Measurements from ENCODE around the gene TRMT11.

The TRMT11 gene

DNA sequence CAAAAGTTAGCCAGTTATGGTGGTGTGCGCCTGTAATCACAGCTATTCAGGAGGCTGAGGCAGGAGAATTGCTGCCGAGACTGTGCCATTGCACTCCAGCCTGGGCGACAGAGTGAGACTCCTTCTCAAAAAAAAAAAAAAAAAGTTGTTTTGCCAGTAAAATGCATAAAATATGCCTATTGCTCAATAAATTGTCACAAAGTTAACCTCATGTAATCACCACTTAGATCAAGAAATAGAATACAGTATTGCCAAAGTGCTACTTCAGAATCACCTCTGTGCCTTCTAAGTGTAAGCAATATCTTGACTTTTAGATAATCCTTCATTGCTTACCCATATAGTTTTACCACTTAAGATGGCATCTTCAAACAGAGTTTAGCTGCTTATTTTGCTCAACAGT lies 80.7 kb downstream of the TRMT11 start:
- TF ChIP-seq, protein P1, sequence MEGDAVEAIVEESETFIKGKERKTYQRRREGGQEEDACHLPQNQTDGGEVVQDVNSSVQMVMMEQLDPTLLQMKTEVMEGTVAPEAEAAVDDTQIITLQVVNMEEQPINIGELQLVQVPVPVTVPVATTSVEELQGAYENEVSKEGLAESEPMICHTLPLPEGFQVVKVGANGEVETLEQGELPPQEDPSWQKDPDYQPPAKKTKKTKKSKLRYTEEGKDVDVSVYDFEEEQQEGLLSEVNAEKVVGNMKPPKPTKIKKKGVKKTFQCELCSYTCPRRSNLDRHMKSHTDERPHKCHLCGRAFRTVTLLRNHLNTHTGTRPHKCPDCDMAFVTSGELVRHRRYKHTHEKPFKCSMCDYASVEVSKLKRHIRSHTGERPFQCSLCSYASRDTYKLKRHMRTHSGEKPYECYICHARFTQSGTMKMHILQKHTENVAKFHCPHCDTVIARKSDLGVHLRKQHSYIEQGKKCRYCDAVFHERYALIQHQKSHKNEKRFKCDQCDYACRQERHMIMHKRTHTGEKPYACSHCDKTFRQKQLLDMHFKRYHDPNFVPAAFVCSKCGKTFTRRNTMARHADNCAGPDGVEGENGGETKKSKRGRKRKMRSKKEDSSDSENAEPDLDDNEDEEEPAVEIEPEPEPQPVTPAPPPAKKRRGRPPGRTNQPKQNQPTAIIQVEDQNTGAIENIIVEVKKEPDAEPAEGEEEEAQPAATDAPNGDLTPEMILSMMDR (IDR thresholded peaks at IDR 0.05; ENCODE audit: low read depth, low read length): no peak
- no peak for DNase-seq
- Histone ChIP-seq H3K4me3 (ENCODE audit: low read depth, low read length) (no peak overlapping the region), H3K27me3 (no peaks in the 10 kb centered on the region), H3K4me1 (peaks cover 50% of the 10 kb centered on the region), H3K36me3 (no peaks in the 10 kb centered on the region; the same call in 1 of the 2 replicates), H3K9me3 (no peaks in the 10 kb centered on the region)

DNA sequence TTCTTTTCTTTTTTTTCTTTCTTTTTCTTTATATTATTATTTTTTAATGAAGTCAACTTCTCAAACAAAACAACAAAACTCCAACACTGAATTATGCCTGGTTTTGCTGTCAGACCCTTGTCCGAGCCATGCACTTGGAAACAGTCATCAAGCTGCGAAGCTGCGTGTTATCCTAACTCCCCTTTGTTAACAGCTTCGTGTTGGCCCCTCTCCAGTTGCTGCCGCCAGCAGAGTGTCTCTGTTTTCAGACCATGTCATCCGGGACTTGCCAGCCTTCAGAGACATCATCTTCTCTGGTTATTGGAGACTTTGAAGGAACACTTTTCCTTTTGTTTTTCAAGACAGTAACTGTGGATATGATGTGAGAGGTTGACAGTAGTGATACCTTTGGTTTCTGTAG lies 83.1 kb downstream of the TRMT11 start:
- peak; percentile 67 for DNase-seq
- no peaks in the 10 kb centered on the region for H3K9me3 ChIP-seq
- peaks cover 35% of the 10 kb centered on the region for H3K4me1 ChIP-seq
- no peak overlapping the region for H3K4me3 ChIP-seq (ENCODE audit: low read depth, low read length)
- H3K27me3 ChIP-seq: no peaks in the 10 kb centered on the region
- H3K36me3 ChIP-seq: no peaks in the 10 kb centered on the region; the same call in 1 of the 2 replicates
- TF ChIP-seq, protein P1 (IDR thresholded peaks at IDR 0.05; ENCODE audit: low read depth, low read length): no peak

DNA sequence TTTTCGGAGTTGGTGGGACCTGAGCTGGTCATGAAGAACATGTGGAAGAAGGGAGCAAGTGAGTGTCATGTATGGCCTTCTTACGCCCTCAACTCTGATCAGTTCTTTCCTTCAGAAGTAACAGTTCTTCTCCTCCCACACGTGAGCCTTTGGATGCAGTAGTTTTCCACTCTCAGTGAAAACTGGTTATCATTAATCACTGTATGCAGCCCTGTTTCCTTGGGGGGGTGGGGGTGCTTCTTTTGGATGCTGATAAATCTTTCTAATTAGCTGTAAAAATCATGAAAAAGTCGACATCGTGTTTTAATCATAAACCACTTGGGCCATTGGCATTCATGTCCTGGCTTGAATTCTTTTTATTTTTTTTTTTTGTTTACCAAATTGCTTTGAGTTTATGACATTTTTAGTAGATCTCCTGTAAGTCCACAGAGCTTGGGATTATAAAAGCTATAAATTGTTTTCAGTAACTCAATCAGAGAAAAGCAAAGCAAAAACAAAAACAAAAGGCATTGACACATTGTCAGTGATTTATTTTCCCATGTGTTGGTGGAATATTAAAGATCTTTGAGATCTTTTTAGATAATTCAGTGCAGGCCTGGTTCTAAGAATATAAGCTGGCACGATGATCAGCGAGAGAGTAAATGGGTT lies 84.8 kb downstream of the TRMT11 start:
- no peaks in the 10 kb centered on the region for H3K27me3 ChIP-seq
- no peak overlapping the region for H3K4me3 ChIP-seq (ENCODE audit: low read depth, low read length)
- H3K9me3 ChIP-seq: no peaks in the 10 kb centered on the region
- TF ChIP-seq, protein P1 (IDR thresholded peaks at IDR 0.05; ENCODE audit: low read depth, low read length): no peak
- peaks cover 27% of the 10 kb centered on the region for H3K4me1 ChIP-seq
- H3K36me3 ChIP-seq: no peaks in the 10 kb centered on the region
- DNase-seq: no peak

DNA sequence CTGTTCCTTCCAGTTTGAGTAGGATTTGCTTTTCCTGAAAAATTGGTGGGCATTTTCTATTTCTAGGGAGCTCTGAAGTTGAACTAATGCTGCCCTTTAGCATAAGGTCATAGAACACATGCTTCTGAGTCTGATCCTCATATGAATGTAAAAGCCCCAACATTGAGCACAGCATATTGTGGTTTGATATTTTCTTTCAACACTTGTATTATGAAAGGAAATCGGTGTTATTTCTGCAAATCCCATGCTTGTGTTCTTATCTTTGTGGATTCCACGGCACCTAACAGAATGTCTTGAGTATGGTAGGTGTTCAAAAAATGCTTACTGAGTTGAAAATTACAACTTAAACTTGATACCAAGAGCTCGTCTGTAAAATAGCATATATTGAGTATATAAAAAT lies 85.8 kb downstream of the TRMT11 start:
- Histone ChIP-seq H3K4me1 (peaks cover 38% of the 10 kb centered on the region), H3K9me3 (no peaks in the 10 kb centered on the region), H3K36me3 (no peaks in the 10 kb centered on the region), H3K4me3 (ENCODE audit: low read depth, low read length) (no peak overlapping the region), H3K27me3 (no peaks in the 10 kb centered on the region)
- DNase-seq: no peak
- TF ChIP-seq, protein P1 (IDR thresholded peaks at IDR 0.05; ENCODE audit: low read depth, low read length): no peak

DNA sequence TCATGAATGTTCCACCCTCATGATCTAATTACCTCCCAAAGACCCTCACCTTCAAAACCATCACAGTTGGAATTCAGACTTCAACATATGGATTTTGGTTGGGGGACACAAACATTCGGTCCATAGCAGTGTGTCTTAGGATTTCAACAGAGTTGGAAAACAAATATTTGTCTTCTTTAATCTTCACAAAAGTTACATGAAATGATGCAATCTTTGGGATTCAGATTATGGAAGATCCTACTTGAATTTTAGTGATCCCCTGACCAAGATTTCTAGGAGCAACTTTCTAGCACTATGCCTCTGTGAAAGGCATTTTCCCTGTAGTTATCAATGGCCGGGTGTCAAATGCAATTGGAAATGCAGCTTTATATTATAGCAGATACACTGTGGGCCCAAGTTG lies 86.5 kb downstream of the TRMT11 start:
- H3K27me3 ChIP-seq: no peaks in the 10 kb centered on the region
- H3K9me3 ChIP-seq: no peaks in the 10 kb centered on the region
- H3K36me3 ChIP-seq: no peaks in the 10 kb centered on the region
- peaks cover 44% of the 10 kb centered on the region for H3K4me1 ChIP-seq
- TF ChIP-seq, protein P1 (IDR thresholded peaks at IDR 0.05; ENCODE audit: low read depth, low read length): no peak
- no peak for DNase-seq
- no peak overlapping the region for H3K4me3 ChIP-seq (ENCODE audit: low read depth, low read length)

DNA sequence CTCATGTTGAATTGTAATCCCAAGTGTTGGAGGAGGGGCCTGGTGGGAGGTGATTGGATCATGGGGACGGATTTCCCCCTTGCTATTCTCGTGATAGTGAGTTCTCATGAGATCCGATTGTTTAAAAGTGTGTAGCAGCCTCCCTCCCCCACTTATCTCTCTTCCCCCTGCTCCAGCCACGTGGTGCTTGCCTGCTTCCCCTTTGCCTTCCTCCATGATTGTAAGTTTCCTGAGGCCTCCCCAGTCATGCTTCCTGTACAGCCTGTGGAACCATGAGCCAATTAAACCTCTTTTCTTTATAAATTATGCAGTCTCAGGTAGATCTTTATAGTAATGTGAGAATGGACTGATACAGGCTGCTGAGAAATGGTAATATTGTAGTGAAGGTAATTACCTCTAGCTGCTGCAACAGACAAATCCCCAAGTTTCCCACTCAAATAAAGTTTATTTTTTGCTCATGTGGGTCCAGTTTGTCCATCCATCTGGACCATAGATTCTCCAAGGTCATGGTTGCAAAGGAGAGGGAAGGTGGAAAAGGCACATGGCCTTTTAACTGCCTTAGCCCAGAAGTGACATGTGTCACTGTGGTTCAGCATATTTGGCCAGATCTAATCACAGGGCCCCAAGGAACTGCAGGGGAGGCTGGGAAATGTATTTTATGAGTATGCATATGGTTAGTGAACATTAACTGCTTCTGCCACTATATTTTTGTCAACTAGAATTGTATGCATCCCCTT lies 89.2 kb downstream of the TRMT11 start:
- DNase-seq: no peak
- H3K9me3 ChIP-seq: no peaks in the 10 kb centered on the region
- peaks cover 38% of the 10 kb centered on the region for H3K4me1 ChIP-seq
- no peak overlapping the region for H3K4me3 ChIP-seq (ENCODE audit: low read depth, low read length)
- TF ChIP-seq, protein P1 (IDR thresholded peaks at IDR 0.05; ENCODE audit: low read depth, low read length): no peak
- H3K36me3 ChIP-seq: no peaks in the 10 kb centered on the region; the same call in 1 of the 2 replicates
- no peaks in the 10 kb centered on the region for H3K27me3 ChIP-seq
